Ovary (tissue), 9 donors: Measurements from ENCODE around the gene TBATA. TPM values are rescaled to one million over a fixed set of nuclear protein-coding genes. Genes with fewer than 3 reads are reported as not detected.
"Not testable (repeated sequence)": the region's sequence is repeated elsewhere in the genome, so short reads cannot be mapped to it uniquely, and the experiment has no call there.

ENCODE experiments used
- DNase-seq, 5 donors: peaks; one replicate each; pipeline ENCODE4 v3.0.0-alpha.2; 2019 to 2020
- H3K27ac ChIP-seq, 2 donors: fragments of 200-600 bp; one replicate each; pipeline versions ENCODE4 v1.5.1 to v1.8.0; 2019 to 2022
- H3K27me3 ChIP-seq: fragments of 200-600 bp; one replicate; pipeline ENCODE4 v1.8.0; 2022
- H3K36me3 ChIP-seq: fragments of 200-600 bp; sonication (generic); one replicate; pipeline ENCODE4 v1.5.1; 2019
- H3K4me1 ChIP-seq: one replicate; pipeline ENCODE4 v1.8.1; 2013; ENCODE audit warnings: mild to moderate bottlenecking, moderate library complexity; ENCODE audit not compliant: insufficient read depth
- H3K4me3 ChIP-seq: fragments of 200-600 bp; sonication (generic); one replicate; pipeline ENCODE4 v1.5.1; 2017
- H3K9me3 ChIP-seq, 2 donors: fragments of 200-600 bp in 1 of 2; sonication (generic) in 1 of 2; one replicate each; pipeline versions ENCODE4 v1.5.1 to v1.8.1; 2013 to 2019; ENCODE audit warnings: mild to moderate bottlenecking in 1 of 2, moderate library complexity in 1 of 2
- EP300 ChIP-seq: sonication (generic); formaldehyde crosslinking; IDR thresholded peaks from one replicate; pipeline ENCODE4 v1.6.1; 2017; ENCODE audit warnings: antibody characterized with exemption
- POLR2A ChIP-seq: fragments of 450-650 bp; IDR thresholded peaks from one replicate; pipeline ENCODE4 v1.6.1; 2017; ENCODE audit warnings: antibody characterized with exemption, mild to moderate bottlenecking, moderate library complexity
- WGBS, 3 donors: extraction: QIAGEN DNeasy Blood & Tissue Kit in 1 of 3; methylation state at CpG; one replicate each; pipeline versions ENCODE4 v1.1.5 to v1.1.7; 2013 to 2017; 5-methylcytosine and 5-hydroxymethylcytosine counted together
- intact Hi-C, 4 donors: fragments of 100-400 bp; cut with DNase I; formaldehyde crosslinking; loops; one replicate each; pipeline versions ENCODE4 v1.11.0 to v1.15.1; 2022 to 2023
- polyA plus RNA-seq, 2 donors: library from polyadenylated mRNA; stranded (reverse); fragments of 200-250 nt in 1 of 2; fragments of 350-450 nt in 1 of 2; fragmentation: Illumina TruSeq in 1 of 2; extraction: RNeasy Lipid Tissue Mini Kit (QIAGEN cat#74804) in 1 of 2; gene quantifications; one replicate each; pipeline ENCODE4 v1.2.3, GENCODE V29; 2013 to 2014
- total RNA-seq, 7 donors: library from RNA; depleted of rRNA in 2 of 7; stranded (reverse); fragments of >200 nt in 2 of 7; fragmentation: NEBNext Ultra II Directional in 3 of 7; extraction: Animal tissue kit (Norgen Biotek cat#: 25700) in 3 of 7; gene quantifications; one replicate each; pipeline versions ENCODE4 v1.1.0 to v1.2.4, GENCODE V29; 2016 to 2023
- TF ChIP-seq, protein P1 (sequence below), 3 donors: fragments of 450-650 bp in 2 of 3; fragments of 200-600 bp in 1 of 3; IDR thresholded peaks; one replicate each; pipeline versions ENCODE4 v1.5.1 to v1.8.0; 2016 to 2022; ENCODE audit warnings: antibody characterized with exemption in 3 of 3, mild to moderate bottlenecking in 1 of 3
- donor health status: DM: no; HTN: no; CAD: no; lungs with moderate emphysema.
- donor health status: DM: no; HTN: no; CAD: no.
- donor health status: Bipolar disorder and iron deficiency.
- donor health status: DM: yes; HTN: yes; CAD: no.
- donor health status: DM: no; HTN: no; CAD: no.
- donor health status: DM: yes; HTN: yes; CAD: no.

TBATA gene
- total and polyA plus RNA-seq, 9 donors = not detected

DNA sequence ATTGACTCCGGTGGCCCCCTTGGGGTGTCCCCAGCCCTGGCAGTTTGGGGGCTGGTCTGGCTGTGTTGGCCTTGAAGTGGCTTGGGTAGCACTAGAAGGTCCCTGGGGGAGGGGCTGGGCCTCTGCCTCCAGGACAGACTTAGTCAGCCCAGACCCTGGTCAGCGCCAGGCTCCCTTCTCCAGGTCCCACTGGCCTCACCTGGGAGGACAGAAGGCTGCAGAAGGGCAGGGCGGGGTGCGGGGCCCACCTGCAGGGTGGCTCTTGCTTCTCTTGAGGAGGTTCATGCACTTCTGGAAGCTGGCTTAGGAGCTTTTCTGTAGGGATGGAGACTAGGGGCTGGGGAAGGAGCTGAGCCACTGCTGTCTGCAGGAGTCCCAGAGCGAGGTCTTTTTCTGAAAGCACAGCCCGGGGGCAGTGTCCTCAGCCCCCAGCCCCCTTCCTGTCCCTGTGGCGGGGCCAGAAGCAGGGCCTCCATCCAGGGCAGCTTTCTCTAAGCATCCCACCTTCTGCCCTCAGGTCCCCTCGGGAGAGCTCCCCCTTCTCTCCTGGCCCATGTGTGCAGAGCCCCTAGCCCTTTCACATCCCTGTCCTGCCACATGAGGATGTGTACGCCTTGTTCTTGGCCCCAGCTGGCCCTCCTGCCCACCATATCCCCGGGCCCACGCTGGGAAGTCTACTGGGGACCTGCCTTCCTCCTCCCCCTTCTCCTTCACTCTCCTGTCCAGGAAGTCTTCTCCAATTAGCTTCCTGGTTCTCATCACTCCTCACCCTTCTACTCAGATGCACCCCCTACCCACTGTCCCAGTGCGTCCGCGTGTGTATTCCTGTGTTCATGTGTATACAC is 11.0 kb downstream of the TBATA start:
- 86 to 90% (median 88%) methylated on average over 14 of the region's 14 CpGs for WGBS, 3 donors
- H3K4me1 ChIP-seq = no peaks in the 10 kb centered on the region
- H3K9me3 ChIP-seq = no peaks in the 10 kb centered on the region
- peak in 1 of 5 donors; percentile 23 for DNase-seq
- no peaks in the 10 kb centered on the region for H3K36me3 ChIP-seq
- TF ChIP-seq, protein P1, sequence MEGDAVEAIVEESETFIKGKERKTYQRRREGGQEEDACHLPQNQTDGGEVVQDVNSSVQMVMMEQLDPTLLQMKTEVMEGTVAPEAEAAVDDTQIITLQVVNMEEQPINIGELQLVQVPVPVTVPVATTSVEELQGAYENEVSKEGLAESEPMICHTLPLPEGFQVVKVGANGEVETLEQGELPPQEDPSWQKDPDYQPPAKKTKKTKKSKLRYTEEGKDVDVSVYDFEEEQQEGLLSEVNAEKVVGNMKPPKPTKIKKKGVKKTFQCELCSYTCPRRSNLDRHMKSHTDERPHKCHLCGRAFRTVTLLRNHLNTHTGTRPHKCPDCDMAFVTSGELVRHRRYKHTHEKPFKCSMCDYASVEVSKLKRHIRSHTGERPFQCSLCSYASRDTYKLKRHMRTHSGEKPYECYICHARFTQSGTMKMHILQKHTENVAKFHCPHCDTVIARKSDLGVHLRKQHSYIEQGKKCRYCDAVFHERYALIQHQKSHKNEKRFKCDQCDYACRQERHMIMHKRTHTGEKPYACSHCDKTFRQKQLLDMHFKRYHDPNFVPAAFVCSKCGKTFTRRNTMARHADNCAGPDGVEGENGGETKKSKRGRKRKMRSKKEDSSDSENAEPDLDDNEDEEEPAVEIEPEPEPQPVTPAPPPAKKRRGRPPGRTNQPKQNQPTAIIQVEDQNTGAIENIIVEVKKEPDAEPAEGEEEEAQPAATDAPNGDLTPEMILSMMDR (IDR thresholded peaks at IDR 0.05) = no peak
- TF ChIP-seq EP300 = no peak
- TF ChIP-seq POLR2A = no peak
- H3K4me3 ChIP-seq = no peak overlapping the region
- no peaks in the 10 kb centered on the region for H3K27me3 ChIP-seq
- no peak overlapping the region for H3K27ac ChIP-seq
- intact Hi-C loops = no loop called here

DNA sequence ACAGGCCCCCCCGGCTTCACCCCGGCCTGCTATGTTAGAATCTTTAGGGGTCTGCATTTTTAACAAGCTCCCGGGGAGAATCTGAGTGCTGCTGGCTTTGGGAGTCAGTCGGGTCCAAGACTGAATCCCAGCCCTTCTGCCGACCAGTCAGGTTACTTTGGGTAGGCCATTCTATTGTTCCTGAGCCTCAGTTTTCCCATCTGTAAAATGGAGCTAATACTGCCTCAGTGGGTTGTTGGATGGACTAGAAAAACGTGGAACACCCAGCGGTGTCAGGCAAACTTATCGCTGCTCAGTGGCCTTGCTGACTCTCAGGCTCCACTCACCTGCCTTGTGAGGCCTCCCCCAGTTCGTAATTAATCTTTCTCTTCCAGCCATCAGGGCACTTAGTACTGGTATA is 11.7 kb downstream of the TBATA start:
- intact Hi-C loops = no loop called here
- H3K36me3 ChIP-seq = no peaks in the 10 kb centered on the region
- H3K27ac ChIP-seq = no peak overlapping the region
- H3K4me1 ChIP-seq = no peaks in the 10 kb centered on the region
- WGBS, 3 donors = 81 to 87% (median 82%) methylated on average over 8 to 9 of the region's 9 CpGs
- H3K27me3 ChIP-seq = no peaks in the 10 kb centered on the region
- H3K9me3 ChIP-seq = no peaks in the 10 kb centered on the region
- H3K4me3 ChIP-seq = no peak overlapping the region
- DNase-seq = no peak
- TF ChIP-seq EP300 (no peak), POLR2A (no peak)
- TF ChIP-seq, protein P1 (IDR thresholded peaks at IDR 0.05) = no peak

DNA sequence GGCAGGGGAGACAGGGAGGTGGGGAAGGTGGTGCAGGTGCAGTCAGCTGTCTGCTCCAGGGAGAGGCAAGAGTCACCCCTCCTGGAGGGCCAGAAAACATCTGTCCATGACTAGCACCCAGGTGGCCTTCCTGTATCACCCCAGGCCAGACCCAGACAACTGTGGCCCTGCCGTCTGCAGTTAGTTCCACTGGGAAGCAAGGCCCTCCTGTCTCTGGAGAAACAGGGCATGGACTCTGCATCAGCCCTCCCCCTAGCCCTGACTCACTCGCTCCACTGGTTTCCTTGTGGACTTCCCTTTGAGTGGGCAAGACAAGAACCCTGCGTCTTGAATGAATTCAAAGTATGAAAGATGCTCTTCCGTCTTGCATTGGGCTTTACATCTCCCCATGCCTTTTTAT is 12.6 kb downstream of the TBATA start:
- WGBS, 3 donors = 85 to 88% (median 86%) methylated on average over 4 of the region's 4 CpGs
- intact Hi-C loops = no loop called here
- H3K4me1 ChIP-seq = no peaks in the 10 kb centered on the region
- H3K27ac ChIP-seq = no peak overlapping the region
- no peak for TF ChIP-seq POLR2A
- TF ChIP-seq, protein P1 (IDR thresholded peaks at IDR 0.05) = no peak
- TF ChIP-seq EP300 = no peak
- no peak overlapping the region for H3K4me3 ChIP-seq
- DNase-seq = no peak
- H3K27me3 ChIP-seq = no peaks in the 10 kb centered on the region
- no peaks in the 10 kb centered on the region for H3K9me3 ChIP-seq
- no peaks in the 10 kb centered on the region for H3K36me3 ChIP-seq

DNA sequence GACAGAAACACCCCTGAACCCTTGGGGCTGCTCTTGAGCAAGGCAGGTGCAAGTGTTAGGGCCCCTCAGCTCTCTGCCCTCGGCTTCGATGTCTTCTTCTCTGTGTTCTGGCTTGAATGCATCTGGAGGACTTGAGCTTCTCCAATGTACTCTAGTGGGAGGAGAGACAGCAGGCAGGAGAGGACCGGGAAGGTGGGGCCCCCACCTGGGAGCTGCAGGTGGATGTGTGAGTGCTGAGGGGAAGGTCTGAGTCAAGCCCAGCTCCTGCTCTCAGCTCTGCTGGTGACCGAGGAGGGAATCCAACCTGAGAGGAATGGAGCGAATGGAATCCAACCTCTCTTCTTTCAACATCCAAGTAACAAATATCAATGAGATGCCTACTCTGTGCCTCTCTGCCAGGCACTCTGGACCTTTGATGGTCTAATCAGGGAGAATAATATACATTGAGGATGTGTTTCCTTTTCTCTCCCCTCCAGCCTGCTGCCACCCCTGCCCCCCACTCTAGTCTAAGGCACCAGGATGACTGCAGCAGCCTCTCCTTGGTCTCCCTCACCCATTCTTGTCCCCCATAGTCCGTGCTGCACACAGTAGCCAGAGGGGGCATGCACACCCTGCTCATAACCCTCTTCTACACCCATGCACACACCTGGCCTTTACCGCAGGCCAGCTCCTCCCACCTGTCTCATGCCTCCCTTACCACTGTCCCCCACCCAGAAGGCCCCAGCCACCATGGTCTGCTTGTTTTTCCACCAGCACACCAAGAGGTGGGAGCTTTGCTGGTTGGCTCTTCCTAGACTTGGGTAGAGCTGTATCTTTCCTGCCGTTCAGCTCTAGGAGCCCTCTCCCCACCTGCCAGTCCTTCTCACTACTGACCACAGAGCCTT is 13.6 kb downstream of the TBATA start:
- Histone ChIP-seq H3K9me3 (no peaks in the 10 kb centered on the region), H3K4me3 (no peak overlapping the region), H3K27ac (no peak overlapping the region), H3K4me1 (no peaks in the 10 kb centered on the region), H3K27me3 (no peaks in the 10 kb centered on the region), H3K36me3 (no peaks in the 10 kb centered on the region)
- intact Hi-C loops = no loop called here
- WGBS, 3 donors = 88 to 92% (median 91%) methylated on average over 8 of the region's 8 CpGs
- DNase-seq = peak in 1 of 5 donors; percentile 13
- TF ChIP-seq EP300 = no peak
- TF ChIP-seq POLR2A = no peak
- TF ChIP-seq, protein P1 (IDR thresholded peaks at IDR 0.05) = no peak

DNA sequence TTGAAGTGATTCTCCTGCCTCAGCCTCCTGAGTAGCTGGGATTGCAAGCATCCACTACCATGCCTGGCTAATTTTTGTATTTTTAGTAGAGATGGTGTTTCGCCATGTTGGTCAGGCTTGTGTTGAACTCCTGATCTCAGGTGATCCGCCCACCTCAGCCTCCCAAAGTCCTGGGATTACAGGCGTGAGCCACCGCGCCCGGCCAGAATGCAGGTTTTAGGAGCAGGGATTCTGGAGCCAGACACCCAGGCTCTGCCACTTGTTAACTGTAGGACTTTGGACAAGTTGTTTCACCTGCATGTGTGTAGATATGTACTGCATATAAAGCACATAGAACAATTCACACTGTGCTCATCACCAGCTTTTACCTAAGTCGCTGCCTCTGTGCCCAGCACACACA is 14.7 kb downstream of the TBATA start:
- intact Hi-C loops, H3K4me1 ChIP-seq, H3K36me3 ChIP-seq, H3K4me3 ChIP-seq, H3K27me3 ChIP-seq, H3K27ac ChIP-seq, DNase-seq, H3K9me3 ChIP-seq: not testable (repeated sequence)
- 94 to 96% (median 95%) methylated on average over 7 of the region's 7 CpGs for WGBS, 3 donors
